ENCODE measurements around the gene SUPT3H. TPM values are rescaled to one million over a fixed set of nuclear protein-coding genes. Genes with fewer than 3 reads are reported as not detected.
A peak's percentile ranks its signal among the peaks of the same experiment; 100 is the strongest.

Gene SUPT3H
- total RNA-seq, 2 donors from 2014 or later = 2.5 to 4.5 TPM

- DNase-seq (ENCODE audit: low spot score) = no peak
Measured at GRCh38 chr6:45386501-45386900, 8.8 kb upstream of the SUPT3H start.

GRCh38 chr6:45382391-45382790, 4.7 kb upstream of the SUPT3H start:
- no peak overlapping the region for H3K27ac ChIP-seq
- no peaks in the 10 kb centered on the region for H3K9me3 ChIP-seq
- no peak for DNase-seq (ENCODE audit: low spot score)
- H3K4me3 ChIP-seq = no peak overlapping the region
- no peaks in the 10 kb centered on the region for H3K36me3 ChIP-seq
- H3K4me1 ChIP-seq = peaks cover 0 to 9% of the 10 kb centered on the region in 2 donors
- no peak for TF ChIP-seq CTCF (IDR thresholded peaks at IDR 0.05)
- H3K27me3 ChIP-seq = no peaks in the 10 kb centered on the region

More at GRCh38 chr6:45386501-45386900, 8.8 kb upstream of the SUPT3H start:
- H3K9me3 ChIP-seq = no peaks in the 10 kb centered on the region
- no peaks in the 10 kb centered on the region for H3K27me3 ChIP-seq
- H3K4me1 ChIP-seq = no peaks in the 10 kb centered on the region
- no peak for TF ChIP-seq CTCF (IDR thresholded peaks at IDR 0.05)
- H3K27ac ChIP-seq = no peak overlapping the region
- no peaks in the 10 kb centered on the region for H3K36me3 ChIP-seq
- H3K4me3 ChIP-seq = no peak overlapping the region

- Histone ChIP-seq H3K4me3 (peak overlapping the region; percentile 82 to 85), H3K9me3 (no peaks in the 10 kb centered on the region), H3K36me3 (no peaks in the 10 kb centered on the region), H3K27me3 (no peaks in the 10 kb centered on the region), H3K27ac (peak overlapping the region; percentile 92 to 98), H3K4me1 (peaks cover 0 to 17% of the 10 kb centered on the region in 2 donors)
- no peak for DNase-seq (ENCODE audit: low spot score)
- TF ChIP-seq CTCF (IDR thresholded peaks at IDR 0.05) = no peak
Measured at GRCh38 chr6:45378334-45378926, 696 bp upstream of the SUPT3H start.

- no peaks in the 10 kb centered on the region for H3K27me3 ChIP-seq
- no peak for DNase-seq (ENCODE audit: low spot score)
- no peak for TF ChIP-seq CTCF (IDR thresholded peaks at IDR 0.05)
Measured at GRCh38 chr6:45377043-45377553, 636 bp downstream of the SUPT3H start.

GRCh38 chr6:45376310-45377042, 1.3 kb downstream of the SUPT3H start:
- no peaks in the 10 kb centered on the region for H3K9me3 ChIP-seq
- H3K27me3 ChIP-seq = no peaks in the 10 kb centered on the region
- H3K4me3 ChIP-seq = peak overlapping the region; percentile 82 to 85
- H3K4me1 ChIP-seq = peaks cover 0 to 17% of the 10 kb centered on the region in 2 donors
- no peaks in the 10 kb centered on the region for H3K36me3 ChIP-seq
- peak overlapping the region; percentile 92 to 98 for H3K27ac ChIP-seq
- DNase-seq (ENCODE audit: low spot score) = no peak
- TF ChIP-seq CTCF (IDR thresholded peaks at IDR 0.05) = no peak

More at GRCh38 chr6:45377043-45377553, 636 bp downstream of the SUPT3H start:
- Histone ChIP-seq H3K9me3 (no peaks in the 10 kb centered on the region), H3K36me3 (no peaks in the 10 kb centered on the region), H3K4me3 (peak overlapping the region; percentile 82 to 85), H3K27ac (peak overlapping the region; percentile 92 to 98), H3K4me1 (peaks cover 0 to 17% of the 10 kb centered on the region in 2 donors)

Measured in right atrium auricular region (tissue), 2 donors.